LHCN-M2 (cell line): ENCODE data around the gene GALP. TPM values are rescaled to one million over a fixed set of nuclear protein-coding genes. Genes with fewer than 3 reads are reported as not detected.
"Not testable (repeated sequence)": the region's sequence is repeated elsewhere in the genome, so short reads cannot be mapped to it uniquely, and the experiment has no call there.

ENCODE experiments used
- DNase-seq: peaks from one replicate; pipeline ENCODE4 v3.0.0-alpha.2; 2012; ENCODE audit warnings: low read depth
- total RNA-seq: library from RNA; depleted of rRNA; stranded (reverse); fragments of >200 nt; gene quantifications from 2 replicates; pipeline ENCODE4 v1.2.3, GENCODE V29; 2014; rRNA removed

Gene GALP
- total RNA-seq, 1 experiment from 2014 or later = not detected

- DNase-seq = no peak
Observed at GRCh38 chr19:56191115-56191514, 15.3 kb downstream of the GALP start.

GRCh38 chr19:56191711-56192110, 15.9 kb downstream of the GALP start:
- DNase-seq = no peak

GRCh38 chr19:56193981-56194640, 18.3 kb downstream of the GALP start:
- DNase-seq = no peak

GRCh38 chr19:56197646-56198045, 21.8 kb downstream of the GALP start, which contains the start of gene ZSCAN5B:
TSS of gene ZSCAN5B (minus strand) at chr19:56197783. CDS start at chr19:56193052, 4,731 bp downstream.
- not testable (repeated sequence) for DNase-seq

- DNase-seq = no peak
Observed at GRCh38 chr19:56199687-56200086, 23.9 kb downstream of the GALP start.

- no peak for DNase-seq
Observed at GRCh38 chr19:56201973-56202372, 26.2 kb downstream of the GALP start, which contains the start of gene ZSCAN5C. TSS of gene ZSCAN5C (plus strand) at chr19:56202273. CDS start at chr19:56205914, 3,641 bp downstream.

- not testable (repeated sequence) for DNase-seq
Observed at GRCh38 chr19:56207581-56207980, 31.8 kb downstream of the GALP start.

GRCh38 chr19:56209091-56209490, 33.3 kb downstream of the GALP start:
- no peak for DNase-seq

- DNase-seq = not testable (repeated sequence)
Observed at GRCh38 chr19:56210036-56210435, 34.2 kb downstream of the GALP start.

- DNase-seq = no peak
Observed at GRCh38 chr19:56211718-56212117, 35.9 kb downstream of the GALP start.

- peak; percentile 4 for DNase-seq
Observed at GRCh38 chr19:56217039-56217949, 41.5 kb downstream of the GALP start.

GRCh38 chr19:56218961-56219360, 43.2 kb downstream of the GALP start:
- no peak for DNase-seq

- not testable (repeated sequence) for DNase-seq
Observed at GRCh38 chr19:56221442-56221841, 45.6 kb downstream of the GALP start.

GRCh38 chr19:56221851-56222250, 46.0 kb downstream of the GALP start:
- no peak for DNase-seq

- DNase-seq = no peak
Observed at GRCh38 chr19:56222901-56223300, 47.1 kb downstream of the GALP start.

- no peak for DNase-seq
Observed at GRCh38 chr19:56223481-56223880, 47.7 kb downstream of the GALP start.

Other genes with a start within 250 kb of the GALP start
- not detected in 2 replicates for gene NLRP13, start 243.7 kb upstream of the GALP start, total RNA-seq
- gene NLRP8, start 228.2 kb upstream of the GALP start, total RNA-seq = not detected in 2 replicates
- not detected in 2 replicates for gene NLRP5, start 189.2 kb upstream of the GALP start, total RNA-seq
- gene ZNF787, start 54.7 kb upstream of the GALP start, total RNA-seq = 25.8 and 26.9 TPM in 2 replicates
- 35.4 and 42.6 TPM in 2 replicates for gene ZNF444, start 34.7 kb upstream of the GALP start, total RNA-seq
- not detected in 2 replicates for gene ZSCAN5B, start 21.8 kb downstream of the GALP start, total RNA-seq
- gene ZSCAN5C, start 26.3 kb downstream of the GALP start, total RNA-seq = not detected in 2 replicates
- not detected in 2 replicates for gene EDDM13, start 96.7 kb downstream of the GALP start, total RNA-seq
- 2.9 and 4.6 TPM in 2 replicates for gene ZSCAN5A, start 138.8 kb downstream of the GALP start, total RNA-seq
- 1.5 and 2.2 TPM in 2 replicates for gene ZNF582, start 217.5 kb downstream of the GALP start, total RNA-seq
- gene ZNF583, start 228.3 kb downstream of the GALP start, total RNA-seq = 8.8 and 11.1 TPM in 2 replicates